HG03025 (cell line): ENCODE results near the gene CNTNAP3.
"Not testable (repeated sequence)": the region's sequence is repeated elsewhere in the genome, so short reads cannot be mapped to it uniquely, and the experiment has no call there.

ENCODE experiments used
- ATAC-seq: cut with Tn5 transposase; IDR thresholded peaks from one replicate; pipeline ENCODE4 v1.9.1; 2021; ENCODE audit warnings: mild to moderate bottlenecking, moderate library complexity; ENCODE audit not compliant: unreplicated experiment, low FRiP score

Gene CNTNAP3

GRCh38 chr9:39078621-39079256 lies 209.2 kb downstream of the CNTNAP3 start:
- not testable (repeated sequence) for ATAC-seq

- ATAC-seq, result not testable (repeated sequence)
Observed at GRCh38 chr9:39073537-39073936, 214.4 kb downstream of the CNTNAP3 start.

GRCh38 chr9:39067683-39068082 lies 220.3 kb downstream of the CNTNAP3 start:
- ATAC-seq, result not testable (repeated sequence)

DNA sequence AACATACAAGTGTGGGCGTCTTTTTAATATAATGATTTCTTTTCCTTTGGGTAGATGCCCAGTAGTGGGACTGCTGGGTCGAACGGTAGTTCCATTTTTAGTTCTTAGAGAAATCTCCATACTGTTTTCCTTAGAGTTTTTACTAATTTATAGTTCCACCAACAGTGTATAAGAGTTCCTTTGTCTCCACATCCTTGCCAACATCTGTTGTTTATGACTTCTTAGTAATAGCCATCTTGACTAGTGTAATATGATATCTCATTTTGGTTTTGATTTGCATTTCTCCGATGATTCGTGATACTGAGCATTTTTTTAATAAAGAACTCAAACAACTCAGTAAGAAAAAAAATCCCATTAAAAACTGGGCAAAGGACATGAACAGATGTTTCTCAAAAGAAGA lies 225.0 kb downstream of the CNTNAP3 start:
- not testable (repeated sequence) for ATAC-seq

DNA sequence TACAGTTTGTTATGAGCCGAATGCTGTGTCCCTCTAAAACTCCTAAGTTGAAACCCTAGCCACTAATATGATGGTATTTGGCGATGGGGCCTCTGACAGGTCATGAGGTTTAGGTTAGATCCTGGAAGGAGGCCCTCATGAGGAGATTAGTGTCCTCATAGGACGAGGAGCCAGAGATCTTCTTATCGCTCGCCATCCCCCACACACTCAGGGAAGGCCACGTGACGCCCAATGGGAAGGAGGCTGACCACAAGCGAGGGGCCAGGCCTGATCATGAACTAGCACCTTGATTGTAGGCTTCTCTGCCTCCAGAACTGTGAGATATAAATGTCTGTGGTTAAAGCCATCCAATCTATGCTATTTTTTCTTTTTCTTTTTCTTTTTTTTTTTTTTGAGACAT lies 233.5 kb downstream of the CNTNAP3 start:
- not testable (repeated sequence) for ATAC-seq

- ATAC-seq, result not testable (repeated sequence)
Observed at GRCh38 chr9:39046833-39047232, 241.1 kb downstream of the CNTNAP3 start.

- not testable (repeated sequence) for ATAC-seq
Observed at GRCh38 chr9:39042352-39042803, 245.6 kb downstream of the CNTNAP3 start.

GRCh38 chr9:39041774-39042173 lies 246.2 kb downstream of the CNTNAP3 start:
- not testable (repeated sequence) for ATAC-seq

- not testable (repeated sequence) for ATAC-seq
Observed at GRCh38 chr9:39039148-39039547, 248.8 kb downstream of the CNTNAP3 start.

DNA sequence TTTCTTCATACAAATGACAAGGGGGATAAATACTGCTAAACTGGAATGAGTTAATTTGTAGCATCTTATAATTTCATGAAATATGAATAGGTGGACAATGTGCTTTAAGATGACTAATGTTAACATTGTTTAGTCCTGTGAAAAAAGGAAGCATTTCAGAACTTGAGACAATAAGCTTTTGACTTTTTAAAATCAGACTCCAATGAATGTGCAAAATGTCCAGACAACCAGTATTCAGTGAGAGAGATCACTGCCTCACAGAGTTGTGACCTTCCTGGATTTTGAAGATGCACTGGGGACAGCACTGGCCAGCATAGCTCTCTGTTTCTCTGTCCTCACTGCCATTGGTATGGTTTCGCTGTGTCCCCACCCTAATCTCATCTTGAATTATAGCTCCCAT lies 249.7 kb downstream of the CNTNAP3 start:
- not testable (repeated sequence) for ATAC-seq

GRCh38 chr9:39033849-39034248 lies 254.1 kb downstream of the CNTNAP3 start:
- ATAC-seq, result not testable (repeated sequence)

GRCh38 chr9:39030204-39031019 lies 257.6 kb downstream of the CNTNAP3 start:
- not testable (repeated sequence) for ATAC-seq

GRCh38 chr9:39028855-39029254 lies 259.1 kb downstream of the CNTNAP3 start:
- ATAC-seq, result not testable (repeated sequence)

DNA sequence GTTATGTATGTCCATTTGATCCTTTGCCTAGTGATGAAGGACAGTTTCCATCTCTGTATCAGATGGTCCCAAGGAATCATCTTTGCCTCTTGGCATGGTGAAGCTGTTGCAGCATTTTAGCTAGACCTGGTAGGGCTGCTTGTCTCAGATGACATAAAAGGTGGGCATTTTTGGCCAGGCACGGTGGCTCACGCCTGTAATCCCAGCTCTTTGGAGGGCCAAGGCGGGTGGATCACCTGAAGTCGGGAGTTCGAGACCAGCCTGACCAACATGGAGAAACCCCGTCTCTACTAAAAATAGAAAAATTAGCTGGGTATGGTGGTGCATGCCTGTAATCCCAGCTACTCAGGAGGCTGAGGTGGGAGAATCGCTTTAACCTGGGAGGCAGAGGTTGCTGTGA lies 259.8 kb downstream of the CNTNAP3 start:
- not testable (repeated sequence) for ATAC-seq

GRCh38 chr9:39025911-39026588 lies 261.9 kb downstream of the CNTNAP3 start:
- ATAC-seq, result not testable (repeated sequence)
